ENCODE measurements around the gene CNTNAP2. TPM values are rescaled to one million over a fixed set of nuclear protein-coding genes. Genes with fewer than 3 reads are reported as not detected.

Gene CNTNAP2
- total RNA-seq, 4 donors from 2014 or later, result 0.25 to 0.89 (median 0.30) TPM; not detected in 1

DNA sequence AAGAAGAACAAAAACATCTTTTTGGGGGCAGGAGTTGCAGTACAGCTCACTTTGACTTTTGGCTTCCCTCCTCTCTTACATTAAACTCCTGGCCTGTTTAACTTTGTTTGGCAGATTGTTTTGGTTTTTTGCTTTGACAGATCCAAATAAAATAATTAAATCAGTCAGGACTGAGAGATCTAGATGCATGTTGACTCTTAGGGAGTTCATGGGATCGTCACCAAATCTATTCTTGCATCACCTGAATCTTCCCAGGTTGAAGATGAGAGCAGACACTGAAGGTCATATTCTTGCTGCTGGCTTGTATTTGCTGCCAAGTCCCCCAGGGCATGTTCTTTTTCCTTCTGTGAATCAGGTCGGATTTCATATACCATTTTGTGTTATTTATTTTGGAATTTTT, 759.4 kb downstream of the CNTNAP2 start:
- H3K4me1 ChIP-seq, result no peaks in the 10 kb centered on the region
- H3K36me3 ChIP-seq, result no peaks in the 10 kb centered on the region
- no peak overlapping the region for H3K27ac ChIP-seq
- H3K9me3 ChIP-seq, result no peaks in the 10 kb centered on the region
- no peak overlapping the region for H3K4me3 ChIP-seq
- 45% methylated on average over 2 of the region's 2 CpGs for WGBS
- no peak for DNase-seq (ENCODE audit: low spot score in 2 of 2)
- TF ChIP-seq POLR2A (IDR thresholded peaks at IDR 0.05) (no peak), EP300 (IDR thresholded peaks at IDR 0.05) (no peak), POLR2AphosphoS5 (IDR thresholded peaks at IDR 0.05) (no peak)
- TF ChIP-seq, protein P1, sequence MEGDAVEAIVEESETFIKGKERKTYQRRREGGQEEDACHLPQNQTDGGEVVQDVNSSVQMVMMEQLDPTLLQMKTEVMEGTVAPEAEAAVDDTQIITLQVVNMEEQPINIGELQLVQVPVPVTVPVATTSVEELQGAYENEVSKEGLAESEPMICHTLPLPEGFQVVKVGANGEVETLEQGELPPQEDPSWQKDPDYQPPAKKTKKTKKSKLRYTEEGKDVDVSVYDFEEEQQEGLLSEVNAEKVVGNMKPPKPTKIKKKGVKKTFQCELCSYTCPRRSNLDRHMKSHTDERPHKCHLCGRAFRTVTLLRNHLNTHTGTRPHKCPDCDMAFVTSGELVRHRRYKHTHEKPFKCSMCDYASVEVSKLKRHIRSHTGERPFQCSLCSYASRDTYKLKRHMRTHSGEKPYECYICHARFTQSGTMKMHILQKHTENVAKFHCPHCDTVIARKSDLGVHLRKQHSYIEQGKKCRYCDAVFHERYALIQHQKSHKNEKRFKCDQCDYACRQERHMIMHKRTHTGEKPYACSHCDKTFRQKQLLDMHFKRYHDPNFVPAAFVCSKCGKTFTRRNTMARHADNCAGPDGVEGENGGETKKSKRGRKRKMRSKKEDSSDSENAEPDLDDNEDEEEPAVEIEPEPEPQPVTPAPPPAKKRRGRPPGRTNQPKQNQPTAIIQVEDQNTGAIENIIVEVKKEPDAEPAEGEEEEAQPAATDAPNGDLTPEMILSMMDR (IDR thresholded peaks at IDR 0.05), result no peak
- no peaks in the 10 kb centered on the region for H3K27me3 ChIP-seq

DNA sequence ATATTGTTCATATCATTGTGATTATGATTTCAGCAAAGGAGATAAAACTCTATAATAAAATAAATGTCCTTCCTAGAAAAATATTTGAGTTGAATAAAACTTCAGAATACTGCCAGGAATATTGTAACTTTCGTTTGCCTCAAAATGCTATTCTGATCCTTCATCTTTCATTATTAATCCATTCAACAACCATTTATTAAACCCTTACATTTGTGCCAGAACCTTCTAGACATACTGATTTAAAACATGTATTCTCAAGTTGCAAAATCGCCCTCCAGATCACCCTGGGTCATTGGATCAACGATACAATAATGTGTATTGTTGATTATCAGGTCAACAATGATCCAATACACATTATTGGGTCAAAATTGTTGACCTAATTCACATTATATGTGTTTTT, 759.8 kb downstream of the CNTNAP2 start:
- no peak for TF ChIP-seq EP300 (IDR thresholded peaks at IDR 0.05)
- WGBS, result 50% methylated on average over 3 of the region's 3 CpGs
- Histone ChIP-seq H3K4me3 (no peak overlapping the region), H3K36me3 (no peaks in the 10 kb centered on the region), H3K9me3 (no peaks in the 10 kb centered on the region), H3K4me1 (no peaks in the 10 kb centered on the region), H3K27ac (no peak overlapping the region), H3K27me3 (no peaks in the 10 kb centered on the region)
- DNase-seq (ENCODE audit: low spot score in 2 of 2), result no peak

- DNase-seq (ENCODE audit: low spot score in 2 of 2), result no peak
- Histone ChIP-seq H3K27ac (no peak overlapping the region), H3K36me3 (no peaks in the 10 kb centered on the region), H3K4me1 (no peaks in the 10 kb centered on the region), H3K27me3 (no peaks in the 10 kb centered on the region), H3K9me3 (no peaks in the 10 kb centered on the region), H3K4me3 (no peak overlapping the region)
- TF ChIP-seq EP300 (IDR thresholded peaks at IDR 0.05) (no peak), POLR2A (IDR thresholded peaks at IDR 0.05) (no peak), POLR2AphosphoS5 (IDR thresholded peaks at IDR 0.05) (no peak)
- TF ChIP-seq, protein P1 (IDR thresholded peaks at IDR 0.05), result no peak
- 88% methylated on average over 1 of the region's 1 CpG for WGBS
These were observed 762.3 kb downstream of the CNTNAP2 start for GRCh38 chr7:146878901-146879300.

DNA sequence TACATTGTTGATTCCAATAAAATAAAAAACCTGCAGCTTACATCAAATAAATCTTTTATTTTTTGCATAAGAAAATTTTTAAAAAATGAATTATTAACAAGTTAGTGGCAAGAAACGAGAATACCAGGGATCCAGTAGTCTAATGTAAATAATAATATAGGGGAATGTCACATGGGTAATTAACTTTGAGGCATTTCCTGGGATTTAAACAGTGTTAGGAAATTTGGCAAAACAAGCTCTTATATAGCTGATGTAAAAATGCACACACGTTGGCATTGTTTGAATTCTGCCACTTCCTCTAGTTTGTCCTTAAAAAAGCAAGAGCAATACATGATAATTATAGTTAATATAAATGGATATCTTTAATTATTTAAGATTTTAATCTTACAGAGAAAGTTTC, 768.6 kb downstream of the CNTNAP2 start:
- Histone ChIP-seq H3K9me3 (no peaks in the 10 kb centered on the region), H3K4me3 (no peak overlapping the region), H3K27me3 (no peaks in the 10 kb centered on the region), H3K36me3 (no peaks in the 10 kb centered on the region), H3K27ac (no peak overlapping the region), H3K4me1 (no peaks in the 10 kb centered on the region)
- DNase-seq (ENCODE audit: low spot score in 2 of 2), result no peak
- 47% methylated on average over 2 of the region's 2 CpGs for WGBS
- TF ChIP-seq, protein P1 (IDR thresholded peaks at IDR 0.05), result no peak
- TF ChIP-seq EP300 (IDR thresholded peaks at IDR 0.05), result no peak
- no peak for TF ChIP-seq POLR2A (IDR thresholded peaks at IDR 0.05)
- TF ChIP-seq POLR2AphosphoS5 (IDR thresholded peaks at IDR 0.05), result no peak

GRCh38 chr7:146889806-146890555, 773.4 kb downstream of the CNTNAP2 start:
- Histone ChIP-seq H3K4me3 (no peak overlapping the region), H3K9me3 (no peaks in the 10 kb centered on the region), H3K36me3 (no peaks in the 10 kb centered on the region), H3K4me1 (no peaks in the 10 kb centered on the region), H3K27me3 (no peaks in the 10 kb centered on the region), H3K27ac (no peak overlapping the region)
- DNase-seq (ENCODE audit: low spot score in 2 of 2), result no peak
- 84% methylated on average over 6 of the region's 6 CpGs for WGBS
- TF ChIP-seq EP300 (IDR thresholded peaks at IDR 0.05), result no peak
- no peak for TF ChIP-seq POLR2A (IDR thresholded peaks at IDR 0.05)
- TF ChIP-seq, protein P1 (IDR thresholded peaks at IDR 0.05), result no peak
- TF ChIP-seq POLR2AphosphoS5 (IDR thresholded peaks at IDR 0.05), result no peak

All from suprapubic skin (tissue), 4 donors.